Upper lobe of left lung (tissue), 6 donors: Measurements from ENCODE around the gene TNFAIP8. TPM values are rescaled to one million over a fixed set of nuclear protein-coding genes. Genes with fewer than 3 reads are reported as not detected.

ENCODE experiments used
- ATAC-seq, 2 donors: fragments of 200-7000 bp; cut with Tn5 transposase; one replicate each; pipeline ENCODE4 v1.9.1; 2022; ENCODE audit warnings: mild to moderate bottlenecking in 2 of 2, moderate library complexity in 2 of 2; ENCODE audit not compliant: low FRiP score in 2 of 2
- DNase-seq, 2 donors: peaks; one replicate each; pipeline ENCODE4 v3.0.0-alpha.2; 2019 to 2020
- H3K27ac ChIP-seq, 4 donors: fragments of 200-600 bp; sonication (generic); one replicate each; pipeline ENCODE4 v1.5.1; 2016 to 2019
- H3K27me3 ChIP-seq, 4 donors: fragments of 200-600 bp; sonication (generic); one replicate each; pipeline ENCODE4 v1.5.1; 2017 to 2019
- H3K36me3 ChIP-seq, 4 donors: fragments of 200-600 bp; sonication (generic); one replicate each; pipeline ENCODE4 v1.5.1; 2016 to 2019
- H3K4me1 ChIP-seq, 4 donors: fragments of 200-600 bp; sonication (generic); one replicate each; pipeline ENCODE4 v1.5.1; 2018 to 2019
- H3K4me3 ChIP-seq, 4 donors: fragments of 200-600 bp; sonication (generic); one replicate each; pipeline ENCODE4 v1.5.1; 2017 to 2019; ENCODE audit warnings: mild to moderate bottlenecking in 2 of 4, moderate library complexity in 1 of 4
- H3K9me3 ChIP-seq, 4 donors: fragments of 200-600 bp; sonication (generic); one replicate each; pipeline ENCODE4 v1.5.1; 2018 to 2019
- CTCF ChIP-seq, 6 experiments: fragments of 450-650 bp in 4 of 6; fragments of 200-600 bp in 2 of 6; sonication (generic) in 2 of 6; IDR thresholded peaks; one replicate each; pipeline ENCODE4 v1.5.1; 2016 to 2019; ENCODE audit warnings: antibody characterized with exemption in 6 of 6
- EP300 ChIP-seq, 4 donors: sonication (generic); formaldehyde crosslinking; IDR thresholded peaks; one replicate each; pipeline ENCODE4 v1.5.1; 2017; ENCODE audit warnings: antibody characterized with exemption in 4 of 4, control low read depth in 2 of 4
- POLR2A ChIP-seq, 4 donors: fragments of 450-650 bp; IDR thresholded peaks; one replicate each; pipeline ENCODE4 v1.5.1; 2016 to 2017; ENCODE audit warnings: antibody characterized with exemption in 4 of 4, mild to moderate bottlenecking in 2 of 4
- POLR2AphosphoS5 ChIP-seq, 2 donors: sonication (generic); formaldehyde crosslinking; IDR thresholded peaks; one replicate each; pipeline ENCODE4 v1.5.1; 2017; ENCODE audit warnings: antibody characterized with exemption in 2 of 2
- WGBS, 2 donors: methylation state at CpG; one replicate each; pipeline ENCODE4 v1.1.5; 2017 to 2018; 5-methylcytosine and 5-hydroxymethylcytosine counted together
- total RNA-seq, 6 donors: library from RNA; depleted of rRNA in 4 of 6; stranded (reverse); fragments of >200 nt in 4 of 6; gene quantifications; one replicate each; pipeline versions ENCODE4 v1.1.0 to v1.2.1, GENCODE V29; 2016 to 2021
- donor health status: DM: no; HTN: no; CAD: no; lungs with moderate emphysema.
- donor health status: DM: no; HTN: yes; CAD: no; lungs with severe emphysema.

TNFAIP8 gene
- total RNA-seq, 6 donors from 2014 or later = 14.7 to 33.2 (median 19.7) TPM

DNA sequence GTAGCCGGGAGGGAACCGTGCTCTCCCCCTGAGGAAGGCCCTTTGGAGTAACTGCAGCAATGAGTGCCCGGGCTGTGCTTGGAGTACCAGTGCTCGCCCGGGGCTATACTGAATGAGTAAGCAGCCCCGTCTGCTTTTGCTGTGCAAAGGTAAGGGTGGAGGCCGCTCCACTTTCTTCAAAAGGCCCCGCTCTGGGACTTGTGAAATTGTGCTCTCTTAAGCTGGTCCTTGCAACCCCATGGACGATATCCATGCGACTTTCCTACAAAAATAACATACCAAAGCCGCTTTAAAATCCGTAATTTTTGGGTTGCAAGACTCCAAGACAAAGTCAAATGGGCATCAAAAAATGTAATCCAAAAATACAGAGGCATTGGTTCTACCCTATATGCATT, 578 bp upstream of the TNFAIP8 start:
- peaks cover 18 to 52% (median 43%) of the 10 kb centered on the region in 4 donors for H3K4me1 ChIP-seq
- 60 to 67% methylated on average over 6 to 12 of the region's 12 CpGs for WGBS, 2 donors
- H3K4me3 ChIP-seq = peak overlapping the region in 3 of 4 donors; percentile 50 to 70 (median 65)
- ATAC-seq (peak in 1 of 2 donors; percentile 7), DNase-seq (peak in 1 of 2 donors; percentile 68)
- TF ChIP-seq CTCF (IDR thresholded peaks at IDR 0.05) (no peak), POLR2AphosphoS5 (IDR thresholded peaks at IDR 0.05) (no peak), POLR2A (IDR thresholded peaks at IDR 0.05) (no peak), EP300 (IDR thresholded peaks at IDR 0.05) (no peak)
- H3K27me3 ChIP-seq = no peaks in the 10 kb centered on the region
- H3K27ac ChIP-seq = peak overlapping the region; percentile 21 to 91 (median 76)
- H3K36me3 ChIP-seq = no peaks in the 10 kb centered on the region
- H3K9me3 ChIP-seq = no peaks in the 10 kb centered on the region

DNA sequence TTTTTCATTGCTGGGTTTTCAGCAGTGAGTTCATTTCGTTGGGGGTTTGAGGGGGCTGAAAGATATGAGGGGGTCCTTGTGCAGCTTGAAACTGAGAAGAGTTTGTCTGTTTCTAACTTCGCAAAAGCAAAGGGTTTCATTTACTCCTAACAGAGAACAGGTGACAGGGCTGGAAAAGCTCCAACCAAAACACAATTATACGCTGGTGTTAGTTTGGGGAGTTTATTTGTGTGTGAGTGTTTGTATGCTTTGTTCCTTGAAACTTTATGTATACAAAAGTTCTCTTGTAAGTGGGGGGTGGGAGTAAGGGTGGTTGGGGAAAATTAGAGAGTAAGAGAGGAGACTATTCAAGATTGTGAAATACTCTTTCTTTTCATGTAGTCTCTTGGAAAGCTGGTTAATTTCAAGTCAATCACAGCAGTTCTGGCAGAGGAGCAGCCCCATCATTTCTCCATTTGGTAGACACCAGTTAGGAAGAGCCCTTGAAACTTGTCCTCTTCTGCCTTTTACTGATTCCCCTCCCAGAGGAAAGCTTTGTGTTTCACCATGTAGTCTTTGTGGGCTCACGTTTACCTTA, 881 bp downstream of the TNFAIP8 start:
- DNase-seq (no peak), ATAC-seq (peak in 1 of 2 donors; percentile 2)
- WGBS, 2 donors = 11 to 14% methylated on average over 4 of the region's 4 CpGs
- Histone ChIP-seq H3K27me3 (no peaks in the 10 kb centered on the region), H3K27ac (peak overlapping the region; percentile 69 to 91 (median 83)), H3K4me3 (peak overlapping the region; percentile 27 to 70 (median 58)), H3K9me3 (no peaks in the 10 kb centered on the region), H3K36me3 (no peaks in the 10 kb centered on the region), H3K4me1 (peaks cover 22 to 60% (median 53%) of the 10 kb centered on the region in 4 donors)
- TF ChIP-seq POLR2A (IDR thresholded peaks at IDR 0.05) = no peak
- no peak for TF ChIP-seq POLR2AphosphoS5 (IDR thresholded peaks at IDR 0.05)
- TF ChIP-seq CTCF (IDR thresholded peaks at IDR 0.05) = no peak
- no peak for TF ChIP-seq EP300 (IDR thresholded peaks at IDR 0.05)

GRCh38 chr5:119357270-119357669, 1.5 kb downstream of the TNFAIP8 start:
- Histone ChIP-seq H3K4me3 (peak overlapping the region in 3 of 4 donors; percentile 50 to 70 (median 65)), H3K27ac (peak overlapping the region; percentile 69 to 91 (median 83)), H3K9me3 (no peaks in the 10 kb centered on the region), H3K27me3 (no peaks in the 10 kb centered on the region), H3K36me3 (no peaks in the 10 kb centered on the region), H3K4me1 (peaks cover 22 to 66% (median 56%) of the 10 kb centered on the region in 4 donors)
- 37 to 43% methylated on average over 3 of the region's 3 CpGs for WGBS, 2 donors
- DNase-seq (no peak), ATAC-seq (no peak)
- no peak for TF ChIP-seq POLR2A (IDR thresholded peaks at IDR 0.05)
- TF ChIP-seq POLR2AphosphoS5 (IDR thresholded peaks at IDR 0.05) = no peak
- TF ChIP-seq EP300 (IDR thresholded peaks at IDR 0.05) = no peak
- no peak for TF ChIP-seq CTCF (IDR thresholded peaks at IDR 0.05)

- TF ChIP-seq POLR2A (IDR thresholded peaks at IDR 0.05) (no peak), EP300 (IDR thresholded peaks at IDR 0.05) (no peak), CTCF (IDR thresholded peaks at IDR 0.05) (no peak), POLR2AphosphoS5 (IDR thresholded peaks at IDR 0.05) (no peak)
- WGBS, 2 donors = 85 to 86% methylated on average over 6 of the region's 6 CpGs
- no peaks in the 10 kb centered on the region for H3K36me3 ChIP-seq
- DNase-seq (no peak), ATAC-seq (no peak)
- H3K27ac ChIP-seq = peak overlapping the region in 2 of 4 donors; percentile 83 to 91
- H3K4me1 ChIP-seq = peaks cover 22 to 69% (median 57%) of the 10 kb centered on the region in 4 donors
- H3K27me3 ChIP-seq = no peaks in the 10 kb centered on the region
- H3K9me3 ChIP-seq = no peaks in the 10 kb centered on the region
- H3K4me3 ChIP-seq = peak overlapping the region in 2 of 4 donors; percentile 65 to 70
Observed at GRCh38 chr5:119357808-119358529, 2.1 kb downstream of the TNFAIP8 start.
